ENCODE measurements around the gene IL9R.
A peak's percentile ranks its signal among the peaks of the same experiment; 100 is the strongest.
"Not testable (repeated sequence)": the region's sequence is repeated elsewhere in the genome, so short reads cannot be mapped to it uniquely, and the experiment has no call there.

The IL9R gene

GRCh38 chrX:155967653-155968325 is 29.7 kb upstream of the IL9R start:
- no peak overlapping the region for H3K9ac ChIP-seq (ENCODE audit: low read length)
- no peaks in the 10 kb centered on the region for H3K4me1 ChIP-seq (ENCODE audit: control insufficient read depth, insufficient read depth, low read length)
- H3K36me3 ChIP-seq (ENCODE audit: control insufficient read depth, insufficient read depth, low read length, severe bottlenecking): no peaks in the 10 kb centered on the region
- H3K27me3 ChIP-seq (replicated peaks; ENCODE audit: control insufficient read depth, insufficient read depth, low read length): peaks cover 3% of the 10 kb centered on the region
- no peak overlapping the region for H3K4me3 ChIP-seq (ENCODE audit: low read length)
- no peak for DNase-seq (ENCODE audit: low read depth)
- H3K9me3 ChIP-seq (ENCODE audit: control insufficient read depth, low read length): peaks cover 19% of the 10 kb centered on the region

GRCh38 chrX:155968326-155968661 is 29.2 kb upstream of the IL9R start:
- Histone ChIP-seq H3K27me3 (replicated peaks; ENCODE audit: control insufficient read depth, insufficient read depth, low read length) (peaks cover 3% of the 10 kb centered on the region), H3K9me3 (ENCODE audit: control insufficient read depth, low read length) (peaks cover 18% of the 10 kb centered on the region)
- no peak for DNase-seq (ENCODE audit: low read depth)

GRCh38 chrX:155968791-155969190 is 28.7 kb upstream of the IL9R start:
- Histone ChIP-seq H3K4me3 (ENCODE audit: low read length) (no peak overlapping the region), H3K4me1 (ENCODE audit: control insufficient read depth, insufficient read depth, low read length) (no peaks in the 10 kb centered on the region), H3K9ac (ENCODE audit: low read length) (no peak overlapping the region), H3K36me3 (ENCODE audit: control insufficient read depth, insufficient read depth, low read length, severe bottlenecking) (no peaks in the 10 kb centered on the region), H3K9me3 (ENCODE audit: control insufficient read depth, low read length) (peaks cover 13% of the 10 kb centered on the region), H3K27me3 (replicated peaks; ENCODE audit: control insufficient read depth, insufficient read depth, low read length) (peaks cover 3% of the 10 kb centered on the region)
- no peak for DNase-seq (ENCODE audit: low read depth)

More at GRCh38 chrX:155968326-155968661, 29.2 kb upstream of the IL9R start:
- Histone ChIP-seq H3K36me3 (ENCODE audit: control insufficient read depth, insufficient read depth, low read length, severe bottlenecking) (no peaks in the 10 kb centered on the region), H3K9ac (ENCODE audit: low read length) (no peak overlapping the region), H3K4me3 (ENCODE audit: low read length) (no peak overlapping the region), H3K4me1 (ENCODE audit: control insufficient read depth, insufficient read depth, low read length) (no peaks in the 10 kb centered on the region)

- not testable (repeated sequence) for H3K27me3 ChIP-seq (replicated peaks; ENCODE audit: control insufficient read depth, insufficient read depth, low read length); H3K4me3 ChIP-seq (ENCODE audit: low read length); H3K4me1 ChIP-seq (ENCODE audit: control insufficient read depth, insufficient read depth, low read length); H3K9me3 ChIP-seq (ENCODE audit: control insufficient read depth, low read length); H3K9ac ChIP-seq (ENCODE audit: low read length); H3K36me3 ChIP-seq (ENCODE audit: control insufficient read depth, insufficient read depth, low read length, severe bottlenecking)
- DNase-seq (ENCODE audit: low read depth): peak; percentile 32
These were observed 25.8 kb upstream of the IL9R start for GRCh38 chrX:155971658-155972057.

- DNase-seq (ENCODE audit: low read depth); H3K9me3 ChIP-seq (ENCODE audit: control insufficient read depth, low read length); H3K4me1 ChIP-seq (ENCODE audit: control insufficient read depth, insufficient read depth, low read length): not testable (repeated sequence)
These were observed 25.3 kb upstream of the IL9R start for GRCh38 chrX:155972241-155972640.

GRCh38 chrX:155983326-155983725 is 14.2 kb upstream of the IL9R start:
- no peaks in the 10 kb centered on the region for H3K4me1 ChIP-seq (ENCODE audit: control insufficient read depth, insufficient read depth, low read length)
- no peak overlapping the region for H3K4me3 ChIP-seq (ENCODE audit: low read length)
- H3K9ac ChIP-seq (ENCODE audit: low read length): no peak overlapping the region
- H3K9me3 ChIP-seq (ENCODE audit: control insufficient read depth, low read length): peaks cover 20% of the 10 kb centered on the region
- H3K36me3 ChIP-seq (ENCODE audit: control insufficient read depth, insufficient read depth, low read length, severe bottlenecking): no peaks in the 10 kb centered on the region
- no peak for DNase-seq (ENCODE audit: low read depth)
- H3K27me3 ChIP-seq (replicated peaks; ENCODE audit: control insufficient read depth, insufficient read depth, low read length): no peaks in the 10 kb centered on the region

More at GRCh38 chrX:155972241-155972640, 25.3 kb upstream of the IL9R start:
- H3K4me3 ChIP-seq (ENCODE audit: low read length); H3K36me3 ChIP-seq (ENCODE audit: control insufficient read depth, insufficient read depth, low read length, severe bottlenecking); H3K9ac ChIP-seq (ENCODE audit: low read length); H3K27me3 ChIP-seq (replicated peaks; ENCODE audit: control insufficient read depth, insufficient read depth, low read length): not testable (repeated sequence)

- Histone ChIP-seq H3K4me3 (ENCODE audit: low read length) (no peak overlapping the region), H3K9me3 (ENCODE audit: control insufficient read depth, low read length) (peaks cover 20% of the 10 kb centered on the region), H3K36me3 (ENCODE audit: control insufficient read depth, insufficient read depth, low read length, severe bottlenecking) (no peaks in the 10 kb centered on the region), H3K4me1 (ENCODE audit: control insufficient read depth, insufficient read depth, low read length) (no peaks in the 10 kb centered on the region), H3K27me3 (replicated peaks; ENCODE audit: control insufficient read depth, insufficient read depth, low read length) (peaks cover 3% of the 10 kb centered on the region), H3K9ac (ENCODE audit: low read length) (no peak overlapping the region)
- DNase-seq (ENCODE audit: low read depth): no peak
These were observed 12.3 kb upstream of the IL9R start for GRCh38 chrX:155985208-155985607.

GRCh38 chrX:155986995-155987394 is 10.5 kb upstream of the IL9R start:
- not testable (repeated sequence) for H3K4me1 ChIP-seq (ENCODE audit: control insufficient read depth, insufficient read depth, low read length); H3K4me3 ChIP-seq (ENCODE audit: low read length); DNase-seq (ENCODE audit: low read depth); H3K9ac ChIP-seq (ENCODE audit: low read length); H3K36me3 ChIP-seq (ENCODE audit: control insufficient read depth, insufficient read depth, low read length, severe bottlenecking); H3K27me3 ChIP-seq (replicated peaks; ENCODE audit: control insufficient read depth, insufficient read depth, low read length)
- peaks cover 20% of the 10 kb centered on the region for H3K9me3 ChIP-seq (ENCODE audit: control insufficient read depth, low read length)

GRCh38 chrX:155988859-155989258 is 8.6 kb upstream of the IL9R start:
- H3K4me3 ChIP-seq (ENCODE audit: low read length): no peak overlapping the region
- peaks cover 3% of the 10 kb centered on the region for H3K27me3 ChIP-seq (replicated peaks; ENCODE audit: control insufficient read depth, insufficient read depth, low read length)
- no peak overlapping the region for H3K9ac ChIP-seq (ENCODE audit: low read length)
- H3K36me3 ChIP-seq (ENCODE audit: control insufficient read depth, insufficient read depth, low read length, severe bottlenecking): no peaks in the 10 kb centered on the region
- DNase-seq (ENCODE audit: low read depth): no peak
- no peaks in the 10 kb centered on the region for H3K4me1 ChIP-seq (ENCODE audit: control insufficient read depth, insufficient read depth, low read length)
- peaks cover 6% of the 10 kb centered on the region for H3K9me3 ChIP-seq (ENCODE audit: control insufficient read depth, low read length)

- Histone ChIP-seq H3K27me3 (replicated peaks; ENCODE audit: control insufficient read depth, insufficient read depth, low read length) (peaks cover 3% of the 10 kb centered on the region), H3K4me3 (ENCODE audit: low read length) (no peak overlapping the region), H3K4me1 (ENCODE audit: control insufficient read depth, insufficient read depth, low read length) (no peaks in the 10 kb centered on the region), H3K9me3 (ENCODE audit: control insufficient read depth, low read length) (no peaks in the 10 kb centered on the region), H3K36me3 (ENCODE audit: control insufficient read depth, insufficient read depth, low read length, severe bottlenecking) (no peaks in the 10 kb centered on the region), H3K9ac (ENCODE audit: low read length) (no peak overlapping the region)
- DNase-seq (ENCODE audit: low read depth): no peak
These were observed 4.1 kb upstream of the IL9R start for GRCh38 chrX:155993421-155993820.

GRCh38 chrX:155995321-155995875 is 2.1 kb upstream of the IL9R start:
- Histone ChIP-seq H3K4me3 (ENCODE audit: low read length) (no peak overlapping the region), H3K4me1 (ENCODE audit: control insufficient read depth, insufficient read depth, low read length) (no peaks in the 10 kb centered on the region), H3K9ac (ENCODE audit: low read length) (no peak overlapping the region), H3K27me3 (replicated peaks; ENCODE audit: control insufficient read depth, insufficient read depth, low read length) (no peaks in the 10 kb centered on the region), H3K9me3 (ENCODE audit: control insufficient read depth, low read length) (no peaks in the 10 kb centered on the region), H3K36me3 (ENCODE audit: control insufficient read depth, insufficient read depth, low read length, severe bottlenecking) (no peaks in the 10 kb centered on the region)
- DNase-seq (ENCODE audit: low read depth): no peak

- no peak overlapping the region for H3K4me3 ChIP-seq (ENCODE audit: low read length)
- H3K27me3 ChIP-seq (replicated peaks; ENCODE audit: control insufficient read depth, insufficient read depth, low read length): no peaks in the 10 kb centered on the region
- no peaks in the 10 kb centered on the region for H3K36me3 ChIP-seq (ENCODE audit: control insufficient read depth, insufficient read depth, low read length, severe bottlenecking)
- no peaks in the 10 kb centered on the region for H3K9me3 ChIP-seq (ENCODE audit: control insufficient read depth, low read length)
- H3K4me1 ChIP-seq (ENCODE audit: control insufficient read depth, insufficient read depth, low read length): no peaks in the 10 kb centered on the region
- H3K9ac ChIP-seq (ENCODE audit: low read length): no peak overlapping the region
- no peak for DNase-seq (ENCODE audit: low read depth)
These were observed 620 bp downstream of the IL9R start for GRCh38 chrX:155998116-155998515.

Measured in adipocyte (in vitro differentiated cells).